T1000 (cell line): ENCODE data around the gene APOBEC3A.
"Not testable (repeated sequence)": the region's sequence is repeated elsewhere in the genome, so short reads cannot be mapped to it uniquely, and the experiment has no call there.

Experiments
- DNase-seq: peaks from one replicate; lab custom pipeline; 2025; ENCODE audit warnings: mixed read lengths; lab: John Stamatoyannopoulos, UW

APOBEC3A gene

GRCh38 chr22:38981005-38981991, 23.9 kb downstream of the APOBEC3A start:
- no peak for DNase-seq

- DNase-seq = peak; percentile 80
These were observed 24.9 kb downstream of the APOBEC3A start, which contains the start of gene APOBEC3B for GRCh38 chr22:38981992-38982927. Gene APOBEC3B, plus strand, starts transcription at chr22:38982347. Its CDS starts 107 bp downstream, at chr22:38982454.

- DNase-seq = no peak
These were observed 26.8 kb downstream of the APOBEC3A start for GRCh38 chr22:38984224-38984623.

GRCh38 chr22:38984784-38985757, 27.7 kb downstream of the APOBEC3A start:
- peak; percentile 10 for DNase-seq

GRCh38 chr22:38986629-38987028, 29.2 kb downstream of the APOBEC3A start:
- no peak for DNase-seq

GRCh38 chr22:38987171-38987895, 29.9 kb downstream of the APOBEC3A start:
- no peak for DNase-seq

GRCh38 chr22:38989466-38989865, 32.1 kb downstream of the APOBEC3A start:
- no peak for DNase-seq

GRCh38 chr22:38992871-38993371, 35.5 kb downstream of the APOBEC3A start:
- DNase-seq = not testable (repeated sequence)

GRCh38 chr22:38996105-38996504, 38.7 kb downstream of the APOBEC3A start:
- DNase-seq = no peak

- no peak for DNase-seq
These were observed 40.1 kb downstream of the APOBEC3A start for GRCh38 chr22:38997518-38997917.

- peak; percentile 21 for DNase-seq
These were observed 45.8 kb downstream of the APOBEC3A start for GRCh38 chr22:39003165-39003638.

- DNase-seq = no peak
These were observed 49.8 kb downstream of the APOBEC3A start for GRCh38 chr22:39007177-39007576.

- not testable (repeated sequence) for DNase-seq
These were observed 51.0 kb downstream of the APOBEC3A start for GRCh38 chr22:39008271-39008850.

- no peak for DNase-seq
These were observed 53.5 kb downstream of the APOBEC3A start for GRCh38 chr22:39010946-39011345.
